NCI-H1105 (cell line): ENCODE measurements around the gene ZNF217.
"Not testable (repeated sequence)": the region's sequence is repeated elsewhere in the genome, so short reads cannot be mapped to it uniquely, and the experiment has no call there.

ENCODE experiments used
- DNase-seq: peaks from one replicate; lab custom pipeline; 2025; lab: John Stamatoyannopoulos, UW

Gene ZNF217

GRCh38 chr20:53566623-53567022 is 27.0 kb downstream of the ZNF217 start:
- DNase-seq = not testable (repeated sequence)

- DNase-seq = no peak
Measured at GRCh38 chr20:53565254-53565653, 28.4 kb downstream of the ZNF217 start.

DNA sequence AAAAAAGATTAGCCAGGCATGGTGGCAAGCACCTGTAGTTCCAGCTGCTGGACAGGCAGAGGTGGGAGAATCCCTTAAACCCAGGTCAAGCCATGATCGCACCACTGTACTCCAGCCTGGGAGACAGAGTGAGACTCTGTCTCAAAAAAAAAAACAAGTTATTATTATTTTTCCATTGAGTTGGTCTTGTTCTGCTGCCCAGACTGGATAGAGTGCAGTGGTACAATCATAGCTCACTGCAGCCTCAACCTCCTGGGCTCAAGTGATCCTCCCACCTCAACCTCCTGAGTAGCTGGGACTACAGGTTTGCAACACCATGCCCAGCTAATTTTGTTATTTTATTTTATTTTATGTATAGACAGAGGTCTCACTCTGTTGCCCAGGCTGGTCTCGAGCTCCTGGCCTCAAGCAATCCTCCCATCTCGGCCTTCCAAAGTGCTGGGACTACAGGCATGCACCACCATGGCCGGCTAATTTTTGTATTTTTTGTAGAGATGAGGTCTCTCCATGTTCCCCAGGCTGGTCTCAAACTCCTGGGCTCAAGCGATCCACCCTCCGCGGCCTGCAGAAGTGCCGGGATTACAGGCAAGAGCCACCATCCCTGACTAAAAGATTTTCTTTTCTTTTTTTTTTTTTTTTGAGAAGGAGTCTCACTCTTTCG is 31.4 kb downstream of the ZNF217 start:
- not testable (repeated sequence) for DNase-seq

- no peak for DNase-seq
Measured at GRCh38 chr20:53561505-53561904, 32.1 kb downstream of the ZNF217 start.

GRCh38 chr20:53559816-53560215 is 33.8 kb downstream of the ZNF217 start:
- DNase-seq = no peak

- no peak for DNase-seq
Measured at GRCh38 chr20:53557130-53557529, 36.5 kb downstream of the ZNF217 start.

DNA sequence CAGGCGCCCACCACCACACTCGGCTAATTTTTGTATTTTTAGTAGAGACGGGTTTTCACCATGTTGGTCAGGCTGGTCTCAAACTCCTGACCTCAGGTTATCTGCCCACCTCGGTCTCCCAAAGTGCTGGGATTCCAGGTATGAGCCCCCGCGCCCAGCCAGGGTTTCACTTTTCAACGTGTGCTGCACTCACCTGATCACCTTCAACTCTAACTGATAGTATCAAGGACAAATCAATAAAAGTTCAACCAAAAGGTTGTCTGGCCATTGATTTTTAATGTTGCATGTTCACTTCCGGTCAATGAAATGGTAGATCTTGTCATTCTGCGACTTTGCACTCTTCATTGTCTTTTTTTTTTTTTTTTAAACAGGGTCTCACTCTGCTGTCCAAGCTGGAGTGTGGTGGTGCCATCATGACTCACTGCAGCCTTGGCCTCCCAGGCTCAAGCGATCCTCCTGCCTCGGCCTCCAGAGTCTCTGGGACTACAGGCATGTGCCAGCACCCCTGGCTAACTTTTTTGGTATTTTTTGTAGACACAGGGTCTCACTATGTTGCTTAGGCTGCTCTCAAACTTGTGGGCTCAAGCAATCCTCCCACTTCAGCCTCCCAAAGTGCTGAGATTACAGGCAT is 37.3 kb downstream of the ZNF217 start:
- no peak for DNase-seq

DNA sequence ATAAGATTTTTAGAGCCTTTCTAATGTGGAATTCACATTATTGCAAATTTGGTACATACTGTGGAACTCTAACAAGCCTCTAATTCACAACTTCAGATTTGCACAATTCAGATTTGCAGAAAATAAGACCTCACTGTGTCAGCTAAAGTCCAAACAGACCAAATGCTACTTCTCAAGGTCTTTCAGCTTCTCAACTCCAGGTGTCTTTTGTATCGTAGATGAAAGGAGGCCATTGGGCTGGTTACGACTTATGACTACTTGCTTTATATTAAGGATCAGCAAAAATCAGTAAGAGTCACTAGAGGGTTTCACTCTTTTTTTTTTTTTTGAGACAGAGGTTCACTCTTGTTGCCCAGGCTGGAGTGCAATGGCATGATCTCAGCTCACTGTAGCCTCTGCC is 37.8 kb downstream of the ZNF217 start:
- DNase-seq = no peak

DNA sequence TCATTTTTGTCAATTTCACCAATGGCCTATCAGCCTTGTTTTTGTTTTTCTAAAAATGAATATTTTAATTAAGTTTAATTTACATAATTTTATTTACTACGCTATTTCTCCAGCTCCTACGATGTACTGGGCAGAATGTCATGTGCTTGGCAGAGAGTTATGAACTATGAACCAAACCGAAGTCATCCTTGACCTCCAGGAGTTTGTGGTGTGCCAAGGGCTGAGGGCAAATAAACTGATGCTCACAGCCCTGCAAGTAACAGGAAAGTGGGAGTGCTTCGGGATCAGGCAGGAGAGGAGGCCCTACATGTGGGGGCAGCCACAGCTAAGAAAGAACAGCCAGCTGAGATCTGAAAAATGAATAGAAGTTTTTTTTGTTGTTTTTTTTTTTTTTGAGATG is 38.6 kb downstream of the ZNF217 start:
- no peak for DNase-seq

DNA sequence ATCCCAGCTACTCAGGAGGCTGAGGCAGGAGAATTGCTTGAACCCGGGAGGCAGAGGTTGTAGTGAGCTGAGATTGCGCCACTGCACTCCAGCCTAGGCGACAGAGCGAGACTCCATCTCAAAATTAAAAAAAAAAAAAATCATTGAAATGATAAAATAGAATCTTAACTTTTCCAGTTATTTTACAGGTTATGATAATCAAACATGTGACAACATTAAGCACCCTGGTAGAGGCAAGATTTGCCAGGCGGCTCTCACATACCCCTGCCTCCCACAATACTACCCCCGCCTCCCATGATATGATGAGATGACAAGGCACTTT is 41.1 kb downstream of the ZNF217 start:
- DNase-seq = not testable (repeated sequence)

DNA sequence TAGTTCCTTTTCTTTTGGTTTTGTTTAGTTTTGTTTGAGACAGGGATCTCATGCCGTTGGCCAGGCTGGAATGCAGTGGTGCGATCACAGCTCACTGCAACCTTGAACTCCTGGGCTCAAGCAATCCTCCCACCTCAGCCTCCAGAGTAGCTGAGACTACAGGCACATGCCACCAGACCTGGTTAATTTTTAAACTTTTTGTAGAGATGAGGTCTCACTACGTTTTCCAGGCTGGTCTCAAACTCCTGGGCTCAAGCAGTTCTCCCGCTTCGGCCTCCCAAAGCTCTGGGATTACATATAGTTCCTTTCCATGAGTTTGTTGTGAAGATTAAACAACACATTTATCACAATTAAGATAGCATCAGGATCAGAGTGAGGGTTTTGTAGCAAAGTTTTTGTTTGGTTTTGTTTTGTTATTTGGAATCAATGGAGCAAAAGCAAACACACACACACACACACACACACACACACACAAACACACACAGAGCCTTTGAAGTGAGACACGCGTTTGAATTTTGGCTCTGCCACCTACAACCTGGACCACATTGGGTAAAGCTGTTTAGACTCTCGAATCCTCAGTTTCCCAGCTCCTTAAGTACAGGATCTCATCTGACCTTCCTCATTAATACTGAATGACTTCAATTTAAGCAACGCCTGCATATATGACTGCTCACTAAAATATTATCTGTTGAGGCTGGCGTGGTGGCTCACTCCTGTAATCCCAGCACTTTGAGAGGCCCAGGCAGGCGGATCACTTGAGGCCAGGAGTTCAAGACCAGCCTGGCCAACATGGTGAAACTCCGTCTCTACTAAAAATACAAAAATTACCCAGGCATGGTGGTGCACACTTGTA is 41.7 kb downstream of the ZNF217 start:
- DNase-seq = not testable (repeated sequence)

DNA sequence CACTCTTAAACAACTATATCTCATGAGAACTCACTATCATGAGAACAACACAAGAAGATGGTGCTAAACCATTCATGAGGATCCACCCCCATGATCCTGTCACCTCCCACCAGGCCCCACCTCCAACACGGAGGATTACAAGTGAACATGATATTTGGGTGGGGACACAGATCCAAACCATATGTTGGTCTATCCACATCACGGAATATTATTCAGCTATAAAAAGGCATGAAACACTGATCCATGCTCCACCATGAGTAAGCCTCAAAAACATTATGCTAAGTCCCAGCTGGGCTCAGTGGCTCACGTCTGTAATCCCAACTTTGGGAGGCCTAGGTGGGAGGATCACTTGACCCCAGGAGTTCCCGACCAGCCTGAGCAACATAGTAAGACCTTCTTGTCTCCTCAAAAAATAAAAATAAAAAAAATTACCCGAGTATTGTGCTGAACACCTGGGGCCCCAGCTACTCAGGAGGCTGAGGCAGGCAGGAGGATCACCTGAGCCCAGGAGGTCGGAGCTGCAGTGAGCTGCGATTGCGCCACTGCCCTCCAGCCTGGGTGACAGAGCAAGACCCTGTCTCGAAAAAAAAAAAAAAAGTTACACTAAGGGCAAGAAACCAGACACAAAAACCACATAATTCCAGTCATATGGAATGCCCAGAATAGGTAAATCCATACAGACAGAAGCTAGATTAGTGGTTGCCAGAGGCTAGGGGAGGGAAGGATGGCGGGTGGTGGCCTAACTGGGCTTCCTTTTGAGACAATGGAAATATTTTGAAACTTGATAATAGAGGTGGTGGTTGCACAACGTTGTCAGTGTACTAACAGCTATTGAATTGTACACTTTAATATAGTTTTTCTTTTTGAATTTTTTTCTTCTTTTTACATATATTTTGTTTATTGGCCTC is 43.1 kb downstream of the ZNF217 start:
- no peak for DNase-seq

DNA sequence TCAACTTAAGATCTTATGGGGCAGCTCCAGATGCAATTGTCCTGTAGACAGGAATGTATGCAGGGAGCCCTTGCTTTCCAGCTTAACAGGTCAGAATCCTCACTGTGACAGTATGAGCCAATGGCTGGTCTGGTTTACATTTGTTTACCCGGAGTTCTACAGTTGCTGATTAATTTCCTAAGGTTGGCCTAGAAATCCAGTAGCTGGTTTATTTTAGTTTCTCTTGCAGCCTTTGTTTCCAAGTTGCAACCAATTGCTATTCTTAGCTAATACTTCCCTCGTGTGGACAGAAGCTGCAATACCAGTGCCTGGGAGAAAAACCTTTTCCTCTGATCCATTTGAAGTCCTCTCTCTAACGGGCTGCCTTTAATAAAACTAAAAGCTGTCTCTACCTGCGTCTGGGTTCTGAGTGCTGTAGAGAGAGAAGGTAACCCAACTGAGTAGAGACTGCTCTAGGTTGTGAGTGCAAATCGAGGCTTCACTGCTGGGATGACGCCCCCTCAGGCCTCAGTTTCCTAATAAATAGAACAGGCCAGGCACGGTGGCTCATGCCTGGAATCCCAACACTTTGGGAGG is 45.9 kb downstream of the ZNF217 start:
- DNase-seq = peak; percentile 44

DNA sequence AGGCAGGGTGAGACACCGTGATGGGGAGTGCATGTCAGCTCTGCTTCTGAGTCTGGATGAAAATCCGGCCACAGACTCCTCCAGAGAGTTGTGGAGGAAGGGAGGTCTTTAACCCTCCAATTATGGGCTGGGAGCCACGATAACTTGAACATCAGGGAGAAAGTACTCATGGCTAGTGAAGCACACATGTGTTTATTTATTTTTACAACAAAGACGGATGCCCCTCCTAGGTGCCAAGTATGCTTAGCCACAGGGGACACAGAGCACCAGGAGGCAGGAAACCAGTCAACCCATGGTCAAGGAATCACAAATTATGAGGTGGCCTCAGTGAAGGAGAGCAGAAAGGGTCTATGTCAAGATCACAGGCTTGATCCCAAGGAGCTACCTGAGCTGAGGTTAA is 54.1 kb downstream of the ZNF217 start:
- no peak for DNase-seq

GRCh38 chr20:53536382-53536781 is 57.3 kb downstream of the ZNF217 start:
- DNase-seq = not testable (repeated sequence)

DNA sequence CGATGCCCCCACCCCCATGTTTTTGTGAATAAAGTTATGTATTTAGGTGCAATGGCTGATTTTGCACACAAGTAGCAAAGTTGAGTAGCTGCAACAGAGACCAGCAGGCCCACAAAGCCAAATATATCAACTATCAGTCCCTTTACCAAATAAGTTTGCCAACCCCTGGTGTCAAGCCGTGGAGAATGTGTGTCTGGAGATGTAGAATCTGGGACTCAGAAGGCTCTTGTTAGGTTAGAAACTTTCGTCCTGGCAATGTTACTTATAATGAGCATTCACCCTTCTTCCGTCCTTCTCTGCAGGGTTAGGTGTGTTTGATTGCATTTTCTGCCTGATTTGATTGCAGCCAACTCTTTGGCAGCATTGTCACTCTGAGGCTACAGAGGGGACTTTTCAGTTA is 57.8 kb downstream of the ZNF217 start:
- DNase-seq = no peak

DNA sequence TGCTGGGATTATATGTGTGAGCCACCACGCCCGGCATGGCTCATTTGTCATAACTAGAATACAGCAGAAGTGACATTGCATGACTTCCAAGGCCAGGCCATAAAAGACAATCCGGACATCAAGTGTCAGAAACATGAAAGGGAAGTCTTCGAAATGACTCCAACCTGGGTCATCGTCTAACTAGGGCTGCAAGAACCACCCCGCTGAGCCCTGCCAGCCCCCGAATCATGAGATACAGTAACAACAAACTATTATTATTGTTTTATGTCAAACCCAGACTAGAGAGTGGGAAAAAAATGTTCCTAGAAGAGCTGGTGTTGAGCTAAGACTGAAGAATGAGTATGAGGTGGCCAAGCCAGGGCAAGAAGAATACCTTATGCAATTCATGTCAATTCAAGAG is 59.6 kb downstream of the ZNF217 start:
- no peak for DNase-seq

GRCh38 chr20:53533500-53533899 is 60.1 kb downstream of the ZNF217 start:
- no peak for DNase-seq

GRCh38 chr20:53532654-53533312 is 60.9 kb downstream of the ZNF217 start:
- DNase-seq = not testable (repeated sequence)

DNA sequence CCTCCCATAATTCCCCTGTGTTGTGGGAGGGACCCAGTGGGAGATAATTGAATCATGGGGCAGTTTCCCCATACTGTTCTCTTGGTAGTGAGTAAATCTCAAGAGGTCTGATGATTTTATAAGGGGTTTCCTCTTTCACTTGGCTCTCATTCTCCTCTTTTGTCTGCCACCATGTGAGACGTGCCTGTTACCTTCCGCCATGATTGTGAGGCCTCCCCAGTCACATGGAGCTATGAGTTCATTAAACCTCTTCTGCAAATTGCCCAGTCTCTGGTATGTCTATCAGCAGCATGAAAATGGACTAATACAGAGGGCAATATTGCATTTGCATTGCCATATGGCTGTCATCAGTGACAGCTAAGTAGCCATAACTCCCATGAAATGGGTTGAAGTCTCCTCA is 63.2 kb downstream of the ZNF217 start:
- no peak for DNase-seq

DNA sequence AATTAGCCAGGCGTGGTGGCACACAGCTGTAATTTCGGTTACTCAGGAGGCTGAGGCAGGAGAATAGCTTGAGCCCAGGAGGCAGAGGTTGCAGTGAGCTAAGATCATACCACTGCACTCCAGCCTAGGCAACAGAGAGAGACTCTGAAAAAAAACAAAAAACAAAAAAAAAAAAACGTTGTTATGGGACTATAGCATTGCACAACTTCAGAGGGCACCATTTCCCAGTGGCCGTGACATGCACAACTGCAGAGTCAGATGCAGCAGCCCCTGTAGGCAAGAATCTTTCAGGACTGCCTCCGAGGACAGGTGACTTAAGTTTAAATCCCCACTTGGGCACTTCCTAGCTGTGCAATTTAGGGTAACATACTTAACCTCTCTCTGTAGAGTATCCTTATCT is 64.0 kb downstream of the ZNF217 start:
- no peak for DNase-seq
